ENCODE data around the gene CXorf66. TPM values are rescaled to one million over a fixed set of nuclear protein-coding genes. Genes with fewer than 3 reads are reported as not detected.

CXorf66 gene, protein sequence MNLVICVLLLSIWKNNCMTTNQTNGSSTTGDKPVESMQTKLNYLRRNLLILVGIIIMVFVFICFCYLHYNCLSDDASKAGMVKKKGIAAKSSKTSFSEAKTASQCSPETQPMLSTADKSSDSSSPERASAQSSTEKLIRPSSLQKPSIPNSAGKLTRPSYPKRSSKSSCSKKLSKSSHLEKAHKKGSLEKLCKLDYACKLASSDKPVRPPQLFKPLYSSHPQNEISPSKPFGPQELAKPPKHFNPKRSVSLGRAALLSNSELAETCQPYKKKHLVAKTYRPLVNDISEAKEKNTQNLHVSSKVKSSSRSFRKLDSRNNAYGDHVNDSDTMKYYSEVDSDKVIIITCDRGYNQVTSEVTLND
- not detected for total RNA-seq

- Histone ChIP-seq H3K27ac (no peak within 1 kb of the TSS), H3K9me3 (no peaks in the 10 kb centered on the region), H3K4me1 (no peaks in the 10 kb centered on the region), H3K4me3 (no peak within 1 kb of the TSS), H3K27me3 (no peaks in the 10 kb centered on the region), H3K36me3 (no peaks in the 10 kb centered on the region)
- TF ChIP-seq EP300 (IDR thresholded peaks at IDR 0.05) (no peak), CTCF (IDR thresholded peaks at IDR 0.05) (no peak), POLR2A (IDR thresholded peaks at IDR 0.05) (no peak)
- WGBS, 2 donors = 90 to 95% methylated on average over 7 of the region's 7 CpGs
- no peak for DNase-seq (ENCODE audit: low spot score in 2 of 2)
Observed at GRCh38 chrX:139965421-139965820, at the start of gene CXorf66. Gene CXorf66 (minus strand): TSS chrX:139965521. CDS start chrX:139965496, 25 bp downstream.

DNA sequence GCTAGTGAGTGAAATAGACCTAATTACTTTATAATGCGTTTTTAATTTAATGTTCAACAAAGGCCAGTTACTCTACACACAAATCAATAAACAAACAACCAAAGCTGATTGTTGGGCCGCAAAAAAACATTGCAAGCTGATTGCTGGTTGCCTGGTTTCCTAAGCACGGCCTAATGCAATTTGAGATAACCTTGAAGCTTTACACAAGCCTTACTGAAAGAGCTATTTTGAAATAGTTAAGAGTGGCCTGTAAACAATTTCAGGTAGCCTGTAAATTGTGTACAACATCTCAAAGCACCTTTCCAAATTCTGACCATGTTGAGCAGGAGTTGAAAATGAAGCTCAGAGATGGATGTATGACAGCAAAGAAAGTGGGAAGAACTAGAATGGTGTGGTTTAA lies 17.5 kb upstream of the CXorf66 start:
- DNase-seq (ENCODE audit: low spot score in 2 of 2) = no peak

DNA sequence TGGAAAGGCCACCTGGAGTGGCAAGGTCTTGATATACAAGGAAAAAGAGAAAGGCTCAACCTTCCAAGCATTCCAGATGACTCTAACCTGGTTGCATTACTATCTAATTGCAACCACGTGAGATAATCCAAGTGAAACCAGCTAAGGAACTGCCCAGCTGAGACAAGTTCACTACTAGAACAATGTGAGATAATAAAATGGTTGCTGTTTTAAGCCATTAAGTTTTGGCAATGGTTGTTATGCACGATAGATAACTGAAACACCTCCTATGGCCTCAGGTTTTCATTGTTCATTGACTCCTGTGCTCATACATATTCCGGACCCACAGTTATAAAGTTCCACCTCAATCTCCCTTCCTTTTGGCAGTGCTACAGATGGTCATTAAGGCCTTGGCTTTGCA lies 9.2 kb upstream of the CXorf66 start:
- DNase-seq (ENCODE audit: low spot score in 2 of 2) = no peak
- Histone ChIP-seq H3K4me1 (no peaks in the 10 kb centered on the region), H3K4me3 (no peak overlapping the region), H3K36me3 (no peaks in the 10 kb centered on the region), H3K9me3 (no peaks in the 10 kb centered on the region), H3K27ac (no peak overlapping the region), H3K27me3 (no peaks in the 10 kb centered on the region)
- TF ChIP-seq CTCF (IDR thresholded peaks at IDR 0.05) (no peak), EP300 (IDR thresholded peaks at IDR 0.05) (no peak), POLR2A (IDR thresholded peaks at IDR 0.05) (no peak)
- WGBS, 2 donors = 72 to 77% methylated on average over 3 of the region's 3 CpGs

More for the DNA sequence above, 17.5 kb upstream of the CXorf66 start:
- Histone ChIP-seq H3K9me3 (no peaks in the 10 kb centered on the region), H3K4me1 (no peaks in the 10 kb centered on the region), H3K4me3 (no peak overlapping the region), H3K27ac (no peak overlapping the region), H3K36me3 (no peaks in the 10 kb centered on the region), H3K27me3 (no peaks in the 10 kb centered on the region)
- WGBS, 2 donors = 65 to 72% methylated on average over 3 of the region's 3 CpGs
- TF ChIP-seq POLR2A (IDR thresholded peaks at IDR 0.05) = no peak

GRCh38 chrX:139972629-139973624 lies 7.6 kb upstream of the CXorf66 start:
- no peak overlapping the region for H3K4me3 ChIP-seq
- H3K9me3 ChIP-seq = no peaks in the 10 kb centered on the region
- 63 to 66% methylated on average over 6 of the region's 6 CpGs for WGBS, 2 donors
- H3K4me1 ChIP-seq = no peaks in the 10 kb centered on the region
- no peaks in the 10 kb centered on the region for H3K27me3 ChIP-seq
- H3K27ac ChIP-seq = no peak overlapping the region
- no peaks in the 10 kb centered on the region for H3K36me3 ChIP-seq
- TF ChIP-seq EP300 (IDR thresholded peaks at IDR 0.05) (no peak), CTCF (IDR thresholded peaks at IDR 0.05) (no peak), POLR2A (IDR thresholded peaks at IDR 0.05) (no peak)
- DNase-seq (ENCODE audit: low spot score in 2 of 2) = no peak

- Histone ChIP-seq H3K36me3 (no peaks in the 10 kb centered on the region), H3K4me3 (no peak overlapping the region), H3K27me3 (no peaks in the 10 kb centered on the region), H3K4me1 (no peaks in the 10 kb centered on the region), H3K9me3 (no peaks in the 10 kb centered on the region), H3K27ac (no peak overlapping the region)
- no peak for TF ChIP-seq POLR2A (IDR thresholded peaks at IDR 0.05)
- no peak for TF ChIP-seq EP300 (IDR thresholded peaks at IDR 0.05)
- TF ChIP-seq CTCF (IDR thresholded peaks at IDR 0.05) = no peak
- no peak for DNase-seq (ENCODE audit: low spot score in 2 of 2)
- 42 to 59% methylated on average over 5 of the region's 5 CpGs for WGBS, 2 donors
Observed at GRCh38 chrX:139972113-139972512, 6.8 kb upstream of the CXorf66 start.

Measured in tibial nerve (tissue), 4 donors.